Rectal smooth muscle tissue (tissue), 1 donor: ENCODE results near the gene THSD4.

ENCODE experiments used
- H3K27ac ChIP-seq: one replicate; pipeline ENCODE4 v1.7.0; 2013; ENCODE audit warnings: low read depth, low read length, inconsistent platforms
- H3K27me3 ChIP-seq: one replicate; pipeline ENCODE4 v1.7.0; 2013; ENCODE audit warnings: low read length; ENCODE audit not compliant: control insufficient read depth, insufficient read depth
- H3K36me3 ChIP-seq: one replicate; pipeline ENCODE4 v1.7.0; 2013; ENCODE audit warnings: low read length; ENCODE audit not compliant: control insufficient read depth, insufficient read depth
- H3K4me1 ChIP-seq: one replicate; pipeline ENCODE4 v1.7.0; 2013; ENCODE audit warnings: low read length; ENCODE audit not compliant: control insufficient read depth, insufficient read depth
- H3K4me3 ChIP-seq: one replicate; pipeline ENCODE4 v1.7.0; 2013; ENCODE audit warnings: low read length
- H3K9ac ChIP-seq: one replicate; pipeline ENCODE4 v1.7.0; 2013; ENCODE audit warnings: low read length

Gene THSD4

DNA sequence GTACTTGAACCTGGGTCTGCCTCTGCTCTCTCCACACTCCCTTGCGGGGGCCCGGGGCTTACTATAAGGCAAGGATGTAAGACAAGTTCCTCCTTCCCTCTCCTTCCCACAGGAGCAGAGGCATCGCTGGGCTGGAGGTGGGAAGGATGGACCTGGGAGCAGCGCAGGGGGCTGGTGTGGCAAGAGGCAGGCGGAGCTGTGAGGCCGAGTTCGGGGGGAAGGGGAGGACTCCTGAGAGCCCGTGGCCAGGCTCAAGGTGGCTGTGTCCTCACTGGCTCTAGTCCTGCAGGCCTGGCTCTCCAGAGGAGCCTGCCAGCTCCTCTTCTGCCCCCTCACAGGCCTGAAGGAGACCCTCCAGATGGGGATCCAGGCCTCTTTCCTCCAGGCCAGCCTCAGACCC is 694.1 kb downstream of the THSD4 start:
- H3K27ac ChIP-seq = no peak overlapping the region
- H3K4me3 ChIP-seq = no peak overlapping the region
- H3K27me3 ChIP-seq = no peaks in the 10 kb centered on the region
- H3K4me1 ChIP-seq = no peaks in the 10 kb centered on the region
- no peak overlapping the region for H3K9ac ChIP-seq
- H3K36me3 ChIP-seq = no peaks in the 10 kb centered on the region

DNA sequence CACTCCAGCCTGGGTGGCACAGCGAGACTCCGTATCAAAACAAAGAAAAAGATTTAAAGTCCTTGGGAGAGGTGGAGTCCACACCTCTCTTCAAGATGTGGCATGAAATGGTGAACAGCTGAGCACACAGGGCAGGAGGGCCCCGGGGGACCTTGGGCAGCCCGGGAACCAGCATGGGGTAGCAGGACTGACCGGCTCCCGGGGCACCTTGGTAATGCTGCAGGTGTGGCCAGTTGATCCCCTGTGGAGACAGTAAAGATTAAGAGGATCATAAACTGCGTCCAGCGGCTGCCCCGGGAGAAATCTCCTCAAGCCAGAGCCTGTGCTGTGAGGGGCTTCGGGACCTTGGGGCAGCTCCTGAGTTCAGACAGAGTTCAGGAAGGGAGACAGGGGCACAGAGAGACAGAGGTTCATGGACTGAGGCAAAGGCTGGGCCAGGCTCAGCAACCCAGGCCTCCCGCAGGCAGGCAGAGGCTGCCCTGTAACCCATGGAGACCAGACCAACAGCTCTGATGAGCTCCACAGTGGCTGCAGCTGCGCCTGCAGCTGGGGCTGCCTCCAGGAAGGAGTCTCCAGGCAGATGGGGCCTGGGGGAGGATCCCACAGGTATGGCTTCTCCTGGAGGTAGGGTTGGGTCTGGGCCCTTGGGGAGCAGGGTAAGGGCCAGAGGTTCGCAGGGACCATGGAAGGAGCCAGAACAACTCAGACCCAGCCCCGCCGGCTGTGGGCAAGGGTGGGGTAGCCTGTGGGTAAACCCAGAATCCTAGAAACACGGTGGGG is 695.2 kb downstream of the THSD4 start, which contains the start of gene NR2E3:
Gene NR2E3 (plus strand): TSS at position 299 of the 780 bp plus-strand sequence. CDS start 190 bp downstream, at position 489.
- Histone ChIP-seq H3K27ac (no peak within 1 kb of the TSS), H3K27me3 (no peaks in the 10 kb centered on the region), H3K4me3 (no peak within 1 kb of the TSS), H3K4me1 (no peaks in the 10 kb centered on the region), H3K9ac (no peak within 1 kb of the TSS), H3K36me3 (no peaks in the 10 kb centered on the region)

DNA sequence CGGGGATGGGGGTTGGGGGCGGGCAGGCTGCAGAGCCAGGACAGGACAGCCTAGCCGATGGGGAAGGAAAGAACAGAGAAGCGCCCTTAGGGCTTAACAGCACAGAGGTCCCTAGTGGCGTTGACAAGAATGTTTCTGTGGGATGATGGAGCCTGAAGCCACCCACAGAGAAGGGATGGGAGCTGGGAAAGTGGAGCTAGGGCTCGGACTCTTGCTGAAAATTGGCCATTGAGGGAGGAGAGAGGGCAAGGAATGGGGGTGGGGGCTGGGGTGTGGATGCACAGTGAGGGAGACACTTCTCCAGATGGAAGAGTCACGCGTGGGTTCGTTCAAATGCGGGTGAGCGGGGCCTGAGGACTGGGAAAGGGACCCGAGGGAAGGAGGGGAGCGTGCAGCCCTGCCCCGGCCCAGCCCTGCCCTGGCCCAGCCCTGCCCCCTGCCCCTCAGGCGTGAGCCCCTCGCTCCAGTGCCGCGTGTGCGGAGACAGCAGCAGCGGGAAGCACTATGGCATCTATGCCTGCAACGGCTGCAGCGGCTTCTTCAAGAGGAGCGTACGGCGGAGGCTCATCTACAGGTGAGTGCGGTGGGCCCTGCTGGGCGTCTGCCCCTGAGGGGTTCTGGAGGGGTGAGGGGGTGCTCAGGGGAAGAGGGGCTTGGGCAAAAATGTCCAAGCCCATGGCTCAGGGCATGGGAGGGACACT is 695.9 kb downstream of the THSD4 start:
- Histone ChIP-seq H3K4me3 (no peak overlapping the region), H3K36me3 (no peaks in the 10 kb centered on the region), H3K4me1 (no peaks in the 10 kb centered on the region)

DNA sequence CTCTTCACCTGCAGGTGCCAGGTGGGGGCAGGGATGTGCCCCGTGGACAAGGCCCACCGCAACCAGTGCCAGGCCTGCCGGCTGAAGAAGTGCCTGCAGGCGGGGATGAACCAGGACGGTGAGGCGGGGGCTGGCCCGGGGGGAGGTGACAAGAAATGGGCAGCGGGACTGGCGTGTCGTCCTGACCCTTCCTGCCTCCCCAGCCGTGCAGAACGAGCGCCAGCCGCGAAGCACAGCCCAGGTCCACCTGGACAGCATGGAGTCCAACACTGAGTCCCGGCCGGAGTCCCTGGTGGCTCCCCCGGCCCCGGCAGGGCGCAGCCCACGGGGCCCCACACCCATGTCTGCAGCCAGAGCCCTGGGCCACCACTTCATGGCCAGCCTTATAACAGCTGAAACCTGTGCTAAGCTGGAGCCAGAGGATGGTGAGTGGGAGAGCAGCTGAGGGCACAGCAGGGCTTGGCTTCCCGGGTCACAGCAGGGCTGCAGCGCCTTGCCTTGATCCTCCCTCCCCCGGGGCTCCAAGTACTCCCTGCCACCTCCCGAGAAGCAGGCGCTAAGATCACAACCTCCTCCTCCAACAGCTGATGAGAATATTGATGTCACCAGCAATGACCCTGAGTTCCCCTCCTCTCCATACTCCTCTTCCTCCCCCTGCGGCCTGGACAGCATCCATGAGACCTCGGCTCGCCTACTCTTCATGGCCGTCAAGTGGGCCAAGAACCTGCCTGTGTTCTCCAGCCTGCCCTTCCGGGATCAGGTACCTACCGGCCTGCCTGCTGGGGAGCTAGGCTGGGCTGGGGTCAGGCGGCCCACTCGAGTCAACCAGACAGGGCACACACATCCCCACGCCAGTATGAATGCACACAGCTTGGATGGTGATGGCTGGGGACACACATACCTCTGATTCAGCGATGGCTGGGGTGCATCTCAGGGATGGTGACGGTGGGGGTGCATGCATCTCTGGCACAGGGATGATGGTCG is 696.8 kb downstream of the THSD4 start:
- Histone ChIP-seq H3K36me3 (no peaks in the 10 kb centered on the region), H3K4me1 (no peaks in the 10 kb centered on the region), H3K4me3 (no peak overlapping the region), H3K27ac (no peak overlapping the region), H3K9ac (no peak overlapping the region), H3K27me3 (no peaks in the 10 kb centered on the region)

More for the DNA sequence above, 695.9 kb downstream of the THSD4 start:
- H3K9ac ChIP-seq = no peak overlapping the region
- H3K27me3 ChIP-seq = no peaks in the 10 kb centered on the region
- no peak overlapping the region for H3K27ac ChIP-seq

DNA sequence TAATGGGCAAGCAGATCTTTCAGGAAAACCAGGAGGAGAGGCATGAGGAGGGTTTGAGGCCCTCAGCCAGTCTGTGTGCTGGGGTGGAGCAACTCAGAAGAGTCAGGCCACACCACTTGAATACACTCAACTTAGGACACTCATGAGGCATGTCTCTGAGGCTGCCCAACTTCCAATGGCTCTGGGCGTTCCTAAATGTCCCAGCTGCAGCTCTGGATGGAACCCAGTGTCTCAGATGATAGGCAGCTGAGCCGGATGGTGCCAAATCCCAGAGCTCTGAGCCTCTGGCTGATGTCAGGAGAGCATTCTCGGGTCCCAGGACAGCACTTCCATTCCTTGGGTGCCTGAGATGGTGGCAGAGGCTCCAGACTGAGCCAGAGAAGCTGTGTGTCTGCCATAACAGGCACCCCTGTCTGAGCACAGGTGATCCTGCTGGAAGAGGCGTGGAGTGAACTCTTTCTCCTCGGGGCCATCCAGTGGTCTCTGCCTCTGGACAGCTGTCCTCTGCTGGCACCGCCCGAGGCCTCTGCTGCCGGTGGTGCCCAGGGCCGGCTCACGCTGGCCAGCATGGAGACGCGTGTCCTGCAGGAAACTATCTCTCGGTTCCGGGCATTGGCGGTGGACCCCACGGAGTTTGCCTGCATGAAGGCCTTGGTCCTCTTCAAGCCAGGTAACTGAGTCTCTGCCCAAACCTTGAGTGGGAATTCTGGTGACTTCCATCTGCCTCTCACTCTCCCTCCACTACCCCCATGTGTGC is 697.9 kb downstream of the THSD4 start:
- Histone ChIP-seq H3K27me3 (no peaks in the 10 kb centered on the region), H3K4me3 (no peak overlapping the region), H3K4me1 (no peaks in the 10 kb centered on the region), H3K27ac (no peak overlapping the region), H3K36me3 (no peaks in the 10 kb centered on the region), H3K9ac (no peak overlapping the region)

DNA sequence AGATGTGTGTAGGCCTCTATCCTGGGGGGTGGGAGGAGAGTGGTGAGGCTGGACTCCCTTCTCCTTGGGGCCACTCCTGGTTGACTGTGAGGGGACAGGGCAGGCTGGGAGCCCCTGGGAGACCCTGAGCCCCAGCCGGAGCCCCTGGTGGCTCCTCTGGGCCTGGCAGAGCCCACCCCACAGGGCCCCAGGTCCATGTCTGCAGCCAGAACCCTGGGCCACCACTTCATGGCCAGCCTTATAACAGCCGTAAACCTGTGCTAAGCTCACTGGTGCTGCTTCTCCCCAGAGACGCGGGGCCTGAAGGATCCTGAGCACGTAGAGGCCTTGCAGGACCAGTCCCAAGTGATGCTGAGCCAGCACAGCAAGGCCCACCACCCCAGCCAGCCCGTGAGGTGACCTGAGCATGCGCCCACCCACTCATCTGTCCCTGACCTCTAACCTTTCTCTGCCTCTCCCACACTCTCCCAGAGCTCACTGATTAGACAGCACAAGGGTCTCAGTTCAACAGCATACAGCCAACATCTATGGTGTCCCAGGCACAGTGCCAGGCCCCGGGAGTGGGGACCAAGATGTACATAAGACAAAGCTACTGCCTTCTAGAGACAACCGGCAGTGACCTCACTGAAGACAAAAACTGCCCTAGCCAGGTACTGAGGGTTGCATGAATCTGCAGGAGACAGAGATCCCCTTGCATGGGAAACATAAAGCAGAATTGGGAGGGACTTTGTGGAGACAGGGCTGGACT is 698.6 kb downstream of the THSD4 start:
- Histone ChIP-seq H3K27me3 (no peaks in the 10 kb centered on the region), H3K9ac (no peak overlapping the region), H3K36me3 (no peaks in the 10 kb centered on the region), H3K27ac (no peak overlapping the region), H3K4me1 (no peaks in the 10 kb centered on the region), H3K4me3 (no peak overlapping the region)

DNA sequence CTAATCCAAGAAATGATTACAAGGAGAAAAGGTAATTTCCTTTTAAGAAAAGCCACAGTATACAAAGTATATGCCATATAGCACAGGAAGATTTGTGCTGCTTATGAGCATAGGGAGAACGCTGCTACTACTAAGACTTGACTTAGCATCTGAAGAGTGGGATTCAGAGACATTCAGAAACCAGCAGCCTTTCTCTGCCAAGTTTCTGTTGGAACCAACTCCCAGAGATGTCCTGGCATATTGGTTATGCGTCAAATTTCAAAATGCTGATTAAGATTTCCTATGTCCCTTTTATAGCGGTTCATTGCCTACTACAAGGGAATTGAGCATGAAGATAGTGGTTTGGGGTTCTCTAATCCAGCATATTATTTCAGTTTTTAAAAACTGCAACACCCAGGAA is 700.0 kb downstream of the THSD4 start:
- no peak overlapping the region for H3K4me3 ChIP-seq
- H3K9ac ChIP-seq = no peak overlapping the region
- H3K4me1 ChIP-seq = no peaks in the 10 kb centered on the region
- H3K36me3 ChIP-seq = no peaks in the 10 kb centered on the region
- no peaks in the 10 kb centered on the region for H3K27me3 ChIP-seq
- no peak overlapping the region for H3K27ac ChIP-seq

DNA sequence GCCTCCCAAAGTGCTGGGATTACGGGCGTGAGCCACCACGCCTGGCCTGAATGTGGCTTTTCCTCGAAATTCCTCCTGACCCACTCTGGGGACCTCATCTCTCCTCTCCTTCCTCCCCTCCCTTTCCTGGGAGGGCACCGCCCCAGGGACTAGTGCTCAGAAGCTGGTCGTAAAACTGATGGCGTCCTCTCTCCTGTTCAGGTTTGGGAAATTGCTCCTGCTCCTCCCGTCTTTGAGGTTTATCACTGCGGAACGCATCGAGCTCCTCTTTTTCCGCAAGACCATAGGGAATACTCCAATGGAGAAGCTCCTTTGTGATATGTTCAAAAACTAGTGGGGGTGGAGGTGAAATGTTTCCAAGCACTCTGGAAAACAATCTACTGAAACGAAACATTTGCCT is 702.1 kb downstream of the THSD4 start:
- Histone ChIP-seq H3K27ac (no peak overlapping the region), H3K9ac (no peak overlapping the region), H3K4me3 (no peak overlapping the region), H3K36me3 (peaks cover 3% of the 10 kb centered on the region), H3K27me3 (no peaks in the 10 kb centered on the region), H3K4me1 (no peaks in the 10 kb centered on the region)

DNA sequence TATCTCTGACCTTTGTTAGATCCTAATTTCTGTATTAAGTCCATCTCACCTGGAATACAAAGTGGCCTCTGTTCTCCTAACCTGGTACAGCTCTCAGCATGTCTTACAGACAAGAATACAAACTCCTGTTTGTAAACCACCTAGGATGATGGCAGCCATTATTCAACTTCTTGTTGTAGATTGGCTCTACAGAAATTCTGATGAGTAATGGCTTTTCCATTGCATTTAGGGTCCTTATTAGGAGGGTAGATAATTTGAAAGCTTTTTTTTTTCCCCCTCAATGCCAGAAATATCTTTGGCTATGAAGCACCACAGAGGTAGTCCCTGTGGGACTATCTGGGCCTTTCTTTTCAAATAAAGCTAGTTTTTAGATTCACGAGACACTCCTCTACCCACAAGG is 704.9 kb downstream of the THSD4 start:
- H3K4me1 ChIP-seq = no peaks in the 10 kb centered on the region
- peaks cover 7% of the 10 kb centered on the region for H3K36me3 ChIP-seq
- no peak overlapping the region for H3K9ac ChIP-seq
- H3K27me3 ChIP-seq = no peaks in the 10 kb centered on the region
- no peak overlapping the region for H3K4me3 ChIP-seq
- no peak overlapping the region for H3K27ac ChIP-seq

DNA sequence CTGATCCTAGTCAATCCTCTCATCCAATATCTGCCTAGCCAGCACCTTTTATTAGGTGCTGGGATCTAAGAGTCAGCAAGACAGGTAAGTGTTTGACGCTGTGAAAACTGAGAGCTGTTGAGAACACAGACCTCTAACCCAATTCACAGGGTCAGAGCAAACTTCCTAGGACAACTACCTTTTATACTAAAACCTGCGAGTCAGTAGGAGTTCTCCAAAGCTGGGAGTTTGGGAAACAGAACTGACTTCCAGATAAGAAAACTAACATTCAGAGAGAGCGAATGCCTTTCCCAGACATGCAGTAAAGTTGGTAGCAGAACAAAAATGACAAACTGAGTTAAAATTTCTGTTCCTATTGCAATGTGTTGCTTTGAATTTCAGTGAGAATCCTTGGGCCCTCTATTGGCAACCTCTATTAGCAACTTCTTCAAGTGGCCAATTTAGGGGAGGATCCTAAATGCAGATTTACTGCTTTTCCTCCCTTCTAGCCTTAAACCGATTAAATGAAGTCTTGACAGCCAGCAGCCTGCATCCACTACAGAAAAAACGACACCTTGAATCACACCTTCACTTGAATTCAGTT is 706.4 kb downstream of the THSD4 start:
- peaks cover 13% of the 10 kb centered on the region for H3K36me3 ChIP-seq
- no peaks in the 10 kb centered on the region for H3K4me1 ChIP-seq
- H3K4me3 ChIP-seq = no peak overlapping the region
- no peak overlapping the region for H3K27ac ChIP-seq
- H3K9ac ChIP-seq = no peak overlapping the region
- H3K27me3 ChIP-seq = no peaks in the 10 kb centered on the region
